HG03060 (cell line): Measurements from ENCODE around the gene MEX3C.

Experiments
- ATAC-seq: cut with Tn5 transposase; IDR thresholded peaks from one replicate; pipeline ENCODE4 v1.9.1; 2021; ENCODE audit warnings: low read depth, moderate number of reproducible peaks; ENCODE audit not compliant: unreplicated experiment

The MEX3C gene

DNA sequence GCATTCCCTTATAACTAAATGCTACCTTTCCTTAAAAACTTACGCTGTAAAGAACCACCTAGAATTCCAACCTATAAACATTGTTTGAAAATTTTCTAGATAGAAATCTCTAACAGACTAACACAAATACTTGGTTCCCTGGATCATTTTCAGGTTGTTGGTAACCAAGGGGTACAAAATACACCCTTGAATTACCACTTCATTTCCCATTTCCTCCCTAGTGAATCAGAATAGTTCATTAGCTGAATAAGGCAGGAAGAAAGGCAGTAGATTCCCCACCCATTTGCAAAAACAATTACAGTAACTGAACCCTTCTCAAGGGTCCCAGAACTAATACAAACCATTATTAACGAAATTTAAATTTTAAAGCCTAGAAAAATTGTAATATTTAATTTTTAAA is 5.5 kb downstream of the MEX3C start:
- ATAC-seq: no peak

DNA sequence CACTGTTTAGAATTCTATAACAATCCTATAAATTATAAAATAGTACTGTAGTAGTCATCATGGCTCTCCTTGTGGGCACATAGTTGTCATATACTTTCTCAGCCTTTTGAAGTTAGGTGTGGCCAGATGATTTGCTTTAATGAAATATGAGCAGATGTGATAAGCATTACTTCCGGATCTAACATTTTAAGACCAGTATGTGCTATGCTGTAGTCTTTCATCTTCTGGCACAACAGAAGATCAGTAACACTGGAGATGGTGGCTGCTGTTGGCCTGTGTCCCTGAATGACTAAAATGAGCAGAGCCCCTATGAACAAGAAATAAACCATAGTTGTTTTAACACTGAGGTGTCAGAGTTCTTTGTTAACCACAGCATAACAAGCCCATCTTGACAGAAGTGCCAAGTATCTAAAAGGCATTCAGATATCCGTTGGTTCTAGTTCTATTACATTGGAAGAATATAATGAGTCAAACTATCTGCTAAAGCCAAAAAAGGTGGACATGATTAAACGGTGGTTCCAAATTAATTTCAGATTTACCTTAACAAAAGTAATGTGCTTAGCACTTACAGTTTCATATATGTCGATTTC is 6.3 kb downstream of the MEX3C start:
- no peak for ATAC-seq

DNA sequence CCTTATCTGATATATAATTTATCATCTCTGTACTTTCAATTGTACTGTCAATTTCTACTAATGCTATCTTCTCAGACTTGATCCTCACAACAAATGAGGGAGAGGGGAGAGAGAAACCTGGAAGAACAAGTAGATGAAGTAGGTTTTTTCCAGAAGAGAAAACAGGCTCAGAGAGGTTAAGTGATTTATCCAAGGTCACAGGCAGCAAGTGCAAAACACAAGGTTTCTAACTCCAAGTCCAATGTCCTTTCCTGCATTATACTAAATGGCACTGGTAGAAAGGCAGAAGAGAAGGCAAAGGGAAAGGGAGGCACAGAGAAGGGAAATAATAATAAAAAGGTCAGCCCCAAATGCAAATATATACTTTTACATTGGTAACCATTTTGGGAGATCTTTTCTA is 7.5 kb downstream of the MEX3C start:
- ATAC-seq: no peak

DNA sequence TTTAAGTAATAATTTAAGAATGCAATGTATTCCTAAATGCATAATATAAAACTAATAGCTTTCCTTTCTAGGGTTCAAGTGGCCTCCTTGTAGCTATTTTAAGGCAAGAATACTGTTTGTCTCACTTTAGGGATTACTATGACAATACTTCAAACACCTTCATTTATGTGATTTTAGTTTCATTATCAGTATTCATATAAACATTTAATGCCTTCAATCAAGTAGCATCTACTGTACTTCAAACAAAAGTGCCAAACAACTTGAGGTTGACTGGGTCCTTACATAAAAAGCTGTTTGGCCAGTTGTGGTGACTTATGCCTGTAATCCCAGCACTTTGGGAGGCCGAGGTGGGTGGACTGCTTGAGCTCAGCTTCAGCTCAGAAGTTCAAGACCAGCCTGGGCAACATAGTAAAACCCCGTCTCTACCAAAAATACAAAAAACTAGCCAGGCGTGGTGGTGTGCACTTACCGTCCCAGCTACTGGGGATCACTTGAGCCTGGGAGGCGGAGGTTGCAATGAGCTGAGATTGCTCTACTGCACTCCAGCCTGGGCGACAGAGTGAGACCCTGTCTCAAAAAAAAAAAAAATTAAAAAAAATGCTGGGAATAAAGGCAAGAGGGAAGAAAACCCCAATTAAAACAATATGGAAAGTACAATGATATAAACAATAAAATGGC is 9.3 kb downstream of the MEX3C start:
- ATAC-seq: no peak

DNA sequence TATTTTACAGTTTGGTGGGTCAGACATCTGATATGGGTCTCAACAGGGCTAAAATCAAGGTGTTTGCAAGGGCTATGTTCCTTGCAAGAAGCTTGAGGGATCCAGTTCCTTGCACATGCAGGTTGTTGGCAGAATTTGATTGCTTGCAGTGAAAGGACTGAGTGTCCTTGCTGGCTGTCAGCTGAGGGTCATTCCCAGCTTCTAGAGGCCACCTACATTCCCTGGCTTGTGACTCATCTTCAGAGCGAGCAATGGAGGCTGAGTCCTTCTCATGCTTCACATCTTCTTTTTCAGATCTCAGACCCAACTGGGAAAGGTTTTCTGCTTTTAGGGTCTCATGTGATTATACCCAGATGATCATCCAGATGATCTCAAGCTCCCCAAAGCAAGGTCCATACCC is 12.4 kb downstream of the MEX3C start:
- ATAC-seq: no peak

DNA sequence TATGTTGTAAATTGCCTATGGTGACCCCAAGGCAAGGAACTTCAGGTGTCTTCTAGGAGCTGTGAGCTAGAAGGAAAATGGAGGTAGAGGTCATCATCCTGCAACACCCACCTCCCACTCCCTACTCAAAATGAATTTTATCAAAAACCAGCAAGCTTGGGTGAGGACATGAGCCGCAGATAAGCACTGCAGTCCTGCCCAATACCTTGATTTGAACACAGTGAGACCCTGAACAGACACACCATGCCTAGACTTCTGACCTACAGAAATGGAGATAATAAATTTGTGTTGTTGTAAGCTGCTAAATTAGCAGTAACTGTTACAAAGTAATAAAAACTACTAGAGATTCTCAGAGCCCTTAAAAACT is 13.4 kb downstream of the MEX3C start:
- no peak for ATAC-seq

DNA sequence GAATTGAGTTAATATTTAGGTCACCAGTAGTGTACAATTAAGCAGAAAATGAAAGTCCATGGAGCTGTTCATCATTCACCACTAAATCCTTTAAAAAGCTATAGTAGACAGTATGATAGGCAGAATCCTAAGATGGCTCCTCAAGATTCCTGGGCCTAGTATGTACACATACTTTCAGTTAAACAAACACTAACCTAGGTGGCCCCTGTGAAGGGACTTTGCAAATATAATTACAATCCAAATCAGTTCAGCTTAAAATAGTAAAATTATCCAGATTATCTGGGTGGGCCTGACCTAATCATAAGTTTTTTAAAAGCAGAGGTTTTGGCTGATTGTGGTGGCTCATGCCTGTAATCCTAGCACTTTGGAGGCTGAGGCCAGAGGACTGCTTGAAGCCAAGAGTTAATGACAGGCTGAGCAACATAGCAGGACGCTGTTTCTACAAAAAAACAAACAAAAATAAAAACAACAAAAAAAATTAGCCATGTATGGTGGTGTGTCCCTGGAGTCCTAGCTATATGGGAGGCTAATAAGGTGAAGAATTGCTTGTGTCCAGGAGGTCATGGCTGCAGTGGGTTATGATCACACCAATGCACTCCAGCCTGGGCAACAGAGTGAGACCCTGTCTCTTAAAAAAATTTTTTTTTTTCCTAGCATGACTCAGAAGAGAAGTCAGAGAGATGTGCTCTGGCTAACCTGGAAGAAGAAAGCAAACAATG is 13.9 kb downstream of the MEX3C start:
- no peak for ATAC-seq

DNA sequence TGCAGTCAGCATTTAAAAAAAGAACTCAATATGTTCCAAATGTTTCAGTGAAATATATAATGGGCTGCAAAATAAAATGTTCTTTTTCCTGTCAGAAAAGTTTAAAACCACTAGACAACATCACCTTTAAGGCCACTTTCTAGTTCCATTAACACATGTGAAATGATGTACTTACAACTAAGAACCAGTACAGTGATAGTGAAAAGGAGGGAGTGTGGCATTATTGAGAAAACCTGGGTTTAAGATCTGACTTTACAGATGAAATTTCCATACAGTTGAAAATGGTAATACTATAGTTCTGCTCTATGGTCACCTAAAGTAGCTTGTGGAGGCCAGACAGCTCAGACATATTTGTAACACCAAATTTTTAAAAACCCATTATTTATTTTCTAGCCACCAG is 14.7 kb downstream of the MEX3C start:
- ATAC-seq: no peak

DNA sequence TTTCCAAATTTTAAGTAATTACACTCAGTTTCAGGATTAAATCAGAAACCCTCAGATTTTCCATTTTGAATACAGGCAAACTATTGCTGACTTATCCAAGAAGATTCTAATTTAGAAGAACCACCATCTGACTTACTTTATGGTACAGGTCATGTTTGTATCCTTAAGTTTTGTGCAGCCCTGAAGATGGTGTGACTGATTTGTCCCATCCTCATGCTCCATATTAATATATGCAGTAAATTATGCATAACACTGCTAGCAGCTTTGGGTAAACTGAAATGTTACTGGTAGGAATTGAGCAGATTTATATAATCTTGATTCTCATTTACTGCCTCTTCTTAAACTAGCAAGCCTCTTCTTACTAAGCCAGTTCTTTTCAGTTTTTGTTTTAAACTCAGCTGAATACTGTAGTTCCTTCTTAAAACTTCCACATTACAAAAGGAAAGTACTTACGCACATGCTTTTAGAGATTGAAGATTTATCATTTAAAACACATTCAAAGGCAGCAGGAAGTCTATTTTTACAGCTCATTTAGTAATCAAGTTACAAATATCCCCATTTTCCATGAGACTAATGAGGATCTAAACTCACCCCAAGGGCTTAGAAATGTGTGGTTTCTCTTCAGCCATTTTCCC is 25.7 kb downstream of the MEX3C start:
- ATAC-seq: no peak

DNA sequence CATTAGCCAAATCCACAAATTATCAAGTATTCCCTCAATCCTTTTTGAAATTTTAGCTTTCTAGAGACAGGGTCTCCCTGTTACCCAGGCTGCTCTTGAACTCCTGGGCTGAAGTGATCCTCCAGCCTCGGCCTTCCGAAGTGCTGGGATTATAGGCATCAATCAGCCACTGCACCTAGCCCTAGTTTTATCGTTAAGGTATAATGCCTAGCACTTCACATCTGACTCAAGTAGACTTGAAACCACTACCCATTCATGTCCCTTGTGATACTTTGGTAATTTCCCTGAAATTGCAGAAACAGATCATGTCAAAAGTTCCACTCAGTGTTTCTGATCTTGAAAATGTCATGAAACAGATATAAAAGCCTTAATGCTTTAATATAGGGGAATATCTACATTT is 26.3 kb downstream of the MEX3C start:
- peak; percentile 36 for ATAC-seq

DNA sequence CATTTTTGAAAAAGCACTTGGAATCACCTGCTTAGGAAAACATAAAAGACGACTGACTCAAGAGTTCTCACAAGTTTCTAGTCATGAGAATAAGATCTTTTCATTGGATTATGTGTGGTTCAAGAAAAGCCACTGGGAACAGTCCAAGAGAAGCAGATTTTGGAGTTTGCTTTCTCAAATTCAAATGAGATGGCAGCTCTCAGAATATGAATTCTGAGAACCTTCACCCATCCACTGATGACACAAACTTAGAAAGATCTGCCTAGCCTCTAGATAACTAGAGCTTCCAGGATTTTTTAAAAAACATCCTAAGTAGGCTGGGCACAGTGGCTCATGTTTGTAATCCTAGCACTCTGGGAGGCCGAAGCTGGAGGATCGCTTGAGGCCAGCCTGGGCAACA is 26.8 kb downstream of the MEX3C start:
- no peak for ATAC-seq

DNA sequence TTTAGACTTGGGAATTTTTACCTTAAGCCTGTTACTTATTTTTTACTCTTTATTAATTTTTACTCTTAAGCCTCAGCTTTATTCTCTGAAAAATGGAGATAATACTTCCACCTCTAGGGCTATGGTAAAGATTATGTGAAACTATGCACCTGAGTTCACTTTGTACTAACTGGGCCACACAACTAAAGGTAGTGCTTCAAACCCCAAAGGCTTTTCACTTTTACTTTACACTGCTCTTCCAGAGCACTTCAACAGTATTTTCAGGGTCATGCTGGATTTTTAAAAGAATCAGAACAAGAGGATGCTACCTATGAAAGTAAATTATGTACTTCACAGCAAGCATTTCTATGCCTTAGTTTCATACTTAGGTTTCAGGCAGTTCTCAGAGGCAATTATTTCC is 27.8 kb downstream of the MEX3C start:
- ATAC-seq: no peak

DNA sequence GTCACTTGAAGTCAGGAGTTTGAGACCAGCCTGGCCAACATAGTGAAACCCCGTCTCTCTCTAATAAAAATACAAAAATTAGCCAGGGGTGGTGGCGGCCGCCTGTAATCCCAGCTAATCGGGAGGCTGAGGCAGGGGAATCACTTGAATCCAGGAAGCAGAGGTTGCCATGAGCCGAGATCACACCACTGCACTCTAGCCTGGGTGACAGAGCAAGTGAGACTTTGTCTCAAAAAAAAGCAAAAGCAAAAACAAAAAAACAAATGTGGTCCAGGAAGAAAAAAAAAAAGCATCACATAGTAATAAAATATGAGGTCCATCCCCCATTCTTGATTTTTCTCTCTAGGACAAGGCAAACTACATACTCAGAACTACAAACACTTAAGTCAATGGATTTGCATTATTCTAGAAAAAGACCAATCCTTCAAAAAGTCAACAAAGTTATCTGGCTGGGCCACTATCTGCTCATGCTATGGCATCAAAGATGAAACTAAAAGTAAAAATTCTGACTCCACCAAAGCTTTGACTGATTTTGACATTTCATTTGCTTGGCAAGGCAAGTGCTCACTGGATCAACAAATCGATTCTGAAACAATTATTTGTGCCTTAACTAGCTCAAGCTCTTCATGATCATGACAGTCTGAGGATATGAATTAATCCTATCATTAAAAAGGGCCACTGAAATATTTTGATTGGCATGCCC is 28.4 kb downstream of the MEX3C start:
- ATAC-seq: no peak

DNA sequence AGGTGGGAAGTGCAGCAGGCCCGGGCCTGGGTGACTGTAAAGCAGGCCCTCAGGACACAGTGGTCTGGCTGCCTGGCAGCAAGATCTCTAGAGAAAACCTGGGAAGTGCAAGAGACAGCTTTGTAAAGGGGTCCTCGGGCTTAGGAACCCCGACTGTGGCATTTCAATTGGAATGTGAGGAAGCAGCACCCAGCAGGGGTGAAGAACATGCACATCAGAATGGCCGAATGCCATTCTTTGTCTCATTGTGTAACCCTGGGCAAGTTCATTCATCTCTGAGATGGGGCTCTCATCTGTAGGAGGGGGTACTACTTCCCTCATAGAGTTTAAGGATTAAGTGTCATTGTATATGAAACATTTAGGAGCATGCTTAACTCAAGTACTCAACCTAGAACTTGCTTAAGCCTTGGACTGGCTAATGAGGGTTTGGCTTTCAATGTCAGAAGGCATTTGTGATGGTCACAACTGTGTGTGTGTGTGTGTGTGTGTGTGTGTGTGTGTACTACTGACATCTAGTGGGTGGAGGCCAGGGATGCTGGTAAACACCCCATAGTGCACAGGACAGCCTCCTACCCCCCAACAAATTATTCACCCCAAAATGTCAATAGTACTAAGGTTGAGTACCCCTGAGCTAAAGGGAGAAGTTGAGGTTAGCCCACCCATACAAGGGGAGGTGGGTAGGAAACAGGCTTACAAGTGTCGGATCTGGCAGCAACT is 29.3 kb downstream of the MEX3C start:
- no peak for ATAC-seq

DNA sequence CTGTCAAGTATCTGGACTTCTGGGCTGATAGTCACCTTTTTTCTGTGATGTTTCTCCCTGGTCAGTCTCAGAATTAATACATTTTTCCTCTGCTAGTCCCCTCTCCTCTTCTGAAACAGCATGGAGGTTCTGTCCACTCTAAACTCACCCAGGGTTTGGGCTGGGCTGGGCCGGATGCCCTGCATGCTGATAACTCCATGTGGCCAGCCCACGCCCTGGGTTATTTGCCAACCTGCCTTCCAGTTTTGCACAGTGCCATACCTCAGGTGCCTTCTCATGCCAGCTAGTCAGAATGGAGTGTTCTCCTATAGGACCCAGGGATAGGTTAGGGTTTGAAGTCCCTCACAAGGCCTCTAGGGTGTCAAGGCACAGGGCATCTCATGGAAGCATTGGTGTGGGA is 32.2 kb downstream of the MEX3C start:
- ATAC-seq: no peak

DNA sequence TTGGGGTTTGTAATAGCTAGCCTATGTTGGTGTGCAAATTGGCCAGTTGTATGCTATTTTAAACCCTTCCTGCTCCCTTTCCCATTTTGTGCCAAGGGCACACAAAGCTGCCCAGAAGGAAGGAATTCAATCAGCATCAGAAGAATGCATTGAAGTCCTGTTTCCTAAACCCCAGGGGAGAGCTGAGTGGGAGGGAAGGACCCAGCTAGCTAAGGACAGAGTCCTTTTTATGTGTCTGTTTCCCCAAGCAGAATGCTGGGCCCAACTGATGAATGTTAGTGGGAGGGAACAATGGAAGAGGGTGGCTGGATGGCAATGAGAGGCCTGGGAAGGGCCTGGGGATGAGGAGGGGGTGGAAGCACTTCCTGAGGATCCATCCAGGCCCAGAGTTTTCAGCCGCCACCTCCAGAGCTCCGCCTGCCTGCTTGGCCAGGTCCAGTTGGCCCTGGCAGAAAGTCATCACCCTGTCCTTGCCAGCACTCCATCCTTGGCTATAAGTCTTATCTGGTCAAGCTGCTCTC is 32.7 kb downstream of the MEX3C start:
- ATAC-seq: no peak

DNA sequence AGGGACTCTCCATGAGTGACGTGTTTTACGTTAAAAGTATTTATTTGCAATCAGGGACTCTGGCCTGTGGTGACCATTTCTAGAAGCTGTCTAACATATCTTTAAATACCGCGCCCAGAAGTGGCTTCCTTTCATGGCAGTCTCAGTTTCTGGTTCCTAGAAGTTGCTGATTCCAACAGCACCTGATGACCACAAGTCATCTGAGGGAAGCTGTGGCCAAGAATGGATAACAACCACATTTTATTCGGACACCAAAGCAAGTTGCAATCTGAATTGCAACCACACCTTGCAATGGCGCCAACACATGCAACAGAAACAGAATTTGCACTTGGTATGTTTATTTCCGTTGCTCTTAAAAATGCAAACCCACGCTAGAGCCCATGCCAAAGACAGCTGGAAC is 33.1 kb downstream of the MEX3C start:
- ATAC-seq: no peak

DNA sequence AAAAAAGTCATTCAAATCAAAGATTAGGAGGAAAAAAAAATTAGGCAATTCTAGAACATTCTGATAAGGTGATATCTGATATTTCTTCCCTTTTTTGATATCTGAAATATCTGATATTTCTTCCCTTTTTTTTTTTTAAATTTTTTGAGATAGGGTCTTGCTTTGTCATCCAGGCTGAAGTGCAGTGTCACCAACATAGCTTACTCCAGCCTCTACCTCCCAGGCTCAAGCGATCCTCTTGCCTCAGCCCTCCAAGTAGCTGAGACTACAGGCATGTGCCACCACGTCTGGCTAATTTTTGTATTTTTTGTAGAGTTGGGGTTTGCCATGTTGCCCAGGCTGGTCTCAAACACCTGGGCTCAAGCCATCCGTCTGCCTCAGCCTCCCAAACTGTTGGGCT is 33.9 kb downstream of the MEX3C start:
- no peak for ATAC-seq

DNA sequence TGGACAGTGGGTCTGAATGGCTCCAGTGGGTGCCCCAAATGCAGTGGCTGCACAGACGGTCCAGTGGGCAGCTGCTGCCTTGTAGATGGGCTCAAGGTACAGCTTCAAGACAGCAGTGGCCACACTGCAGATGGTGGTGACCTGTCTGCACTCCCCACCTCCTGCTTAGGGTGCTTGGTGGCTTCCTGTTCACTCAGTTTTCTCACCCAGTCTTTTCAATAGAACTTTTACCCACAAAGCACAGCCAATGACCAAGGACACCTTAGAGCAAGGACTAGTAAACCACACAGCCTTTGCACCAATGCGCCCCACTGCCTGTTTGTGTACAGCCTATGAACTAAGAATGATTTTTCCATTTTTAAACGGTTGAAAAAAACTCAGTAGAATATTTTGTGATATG is 34.9 kb downstream of the MEX3C start:
- no peak for ATAC-seq

DNA sequence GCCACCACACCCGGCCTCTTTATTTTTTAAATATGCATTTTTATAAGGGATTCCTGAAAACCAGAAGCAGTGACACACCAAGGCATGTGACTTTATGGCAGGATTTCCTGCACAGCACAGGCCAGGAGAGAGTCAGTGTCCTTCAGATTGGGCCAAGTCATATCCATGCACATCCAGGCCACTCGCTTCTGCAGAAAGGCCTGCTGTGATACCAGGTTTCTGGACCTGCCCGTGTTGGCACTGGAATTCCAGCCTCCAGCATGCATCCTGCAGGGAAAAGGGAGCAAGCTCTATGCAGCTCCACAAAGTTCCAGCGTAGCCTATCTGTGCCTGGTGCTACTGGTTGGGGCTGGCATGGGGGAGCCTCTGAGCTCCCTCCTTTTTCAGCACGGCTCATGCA is 36.8 kb downstream of the MEX3C start:
- no peak for ATAC-seq
